ENCODE measurements around the gene TENM4. TPM values are rescaled to one million over a fixed set of nuclear protein-coding genes. Genes with fewer than 3 reads are reported as not detected.

TENM4 gene
- total and polyA plus RNA-seq, 10 of the 15 experiments (the other 5 are each of a cell fraction or from before 2014, with no cell fraction given) = 0.03 to 0.12 (median 0.06) TPM; not detected in 7

DNA sequence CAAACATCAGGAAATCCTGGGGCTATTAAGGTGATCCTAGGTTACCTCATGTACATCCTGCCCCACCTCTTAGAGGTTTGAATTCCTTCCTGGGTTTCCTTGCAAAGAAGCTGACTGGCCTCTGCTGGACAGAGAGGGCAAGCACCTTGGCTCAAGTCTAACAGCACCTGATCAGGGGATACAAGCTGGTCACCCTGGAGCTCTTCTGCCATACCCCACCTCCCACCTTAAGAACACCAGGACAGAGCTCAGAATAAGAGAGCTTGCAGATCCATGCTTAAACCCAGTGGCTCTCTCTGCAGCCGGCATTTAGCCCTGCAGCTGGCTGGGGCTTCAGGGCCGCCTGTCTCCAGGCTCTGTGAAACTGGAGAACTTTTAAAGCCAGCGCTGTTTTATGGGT lies 479.6 kb downstream of the TENM4 start:
- in situ Hi-C loops (cut with MboI) = no loop called here

More for the DNA sequence above, 479.6 kb downstream of the TENM4 start:
- ATAC-seq (peak; percentile 35; the same call in 2 of the 3 replicates), FAIRE-seq (no peak), DNase-seq (ENCODE audit: low read depth, low spot score) (no peak)
- H3K4me2 ChIP-seq (ENCODE audit: control insufficient read depth, insufficient read depth) = no peak overlapping the region
- no peaks in the 10 kb centered on the region for H4K20me1 ChIP-seq (ENCODE audit: control insufficient read depth, insufficient read depth)
- no peak overlapping the region for H3K4me3 ChIP-seq
- BruUV-seq (replicated peaks) = no TSS peak
- H3K27me3 ChIP-seq (replicated peaks in 1 of 2; ENCODE audit: control insufficient read depth in 2 of 2, insufficient read depth in 2 of 2, low read length in 1 of 2) = peaks cover 0 to 3% of the 10 kb centered on the region in 2 experiments; a peak in 3 of 4 replicates
- RAD21 ChIA-PET (ENCODE audit: unreplicated experiment) = no interaction called here
- intact Hi-C loops (cut with micrococcal nuclease; ENCODE audit: unreplicated experiment) = no loop called here
- H3K4me1 ChIP-seq (ENCODE audit: control insufficient read depth, insufficient read depth, low read length) = no peaks in the 10 kb centered on the region
- SMC1A ChIA-PET (ENCODE audit: uncharacterized antibody, unreplicated experiment) = interaction anchor here (1.1 kb wide), 1 partner anchor 37 kb away, joined by 3 read pairs; no protein-coding TSS in a partner anchor
- no peaks in the 10 kb centered on the region for H3K9me3 ChIP-seq (replicated peaks; ENCODE audit: control insufficient read depth, insufficient read depth, low read length)
- no peaks in the 10 kb centered on the region for H3K36me3 ChIP-seq (ENCODE audit: control insufficient read depth in 2 of 2, insufficient read depth in 2 of 2, low read length in 1 of 2)
- POLR2A ChIA-PET = no interaction called here
- TF ChIP-seq, protein P1, sequence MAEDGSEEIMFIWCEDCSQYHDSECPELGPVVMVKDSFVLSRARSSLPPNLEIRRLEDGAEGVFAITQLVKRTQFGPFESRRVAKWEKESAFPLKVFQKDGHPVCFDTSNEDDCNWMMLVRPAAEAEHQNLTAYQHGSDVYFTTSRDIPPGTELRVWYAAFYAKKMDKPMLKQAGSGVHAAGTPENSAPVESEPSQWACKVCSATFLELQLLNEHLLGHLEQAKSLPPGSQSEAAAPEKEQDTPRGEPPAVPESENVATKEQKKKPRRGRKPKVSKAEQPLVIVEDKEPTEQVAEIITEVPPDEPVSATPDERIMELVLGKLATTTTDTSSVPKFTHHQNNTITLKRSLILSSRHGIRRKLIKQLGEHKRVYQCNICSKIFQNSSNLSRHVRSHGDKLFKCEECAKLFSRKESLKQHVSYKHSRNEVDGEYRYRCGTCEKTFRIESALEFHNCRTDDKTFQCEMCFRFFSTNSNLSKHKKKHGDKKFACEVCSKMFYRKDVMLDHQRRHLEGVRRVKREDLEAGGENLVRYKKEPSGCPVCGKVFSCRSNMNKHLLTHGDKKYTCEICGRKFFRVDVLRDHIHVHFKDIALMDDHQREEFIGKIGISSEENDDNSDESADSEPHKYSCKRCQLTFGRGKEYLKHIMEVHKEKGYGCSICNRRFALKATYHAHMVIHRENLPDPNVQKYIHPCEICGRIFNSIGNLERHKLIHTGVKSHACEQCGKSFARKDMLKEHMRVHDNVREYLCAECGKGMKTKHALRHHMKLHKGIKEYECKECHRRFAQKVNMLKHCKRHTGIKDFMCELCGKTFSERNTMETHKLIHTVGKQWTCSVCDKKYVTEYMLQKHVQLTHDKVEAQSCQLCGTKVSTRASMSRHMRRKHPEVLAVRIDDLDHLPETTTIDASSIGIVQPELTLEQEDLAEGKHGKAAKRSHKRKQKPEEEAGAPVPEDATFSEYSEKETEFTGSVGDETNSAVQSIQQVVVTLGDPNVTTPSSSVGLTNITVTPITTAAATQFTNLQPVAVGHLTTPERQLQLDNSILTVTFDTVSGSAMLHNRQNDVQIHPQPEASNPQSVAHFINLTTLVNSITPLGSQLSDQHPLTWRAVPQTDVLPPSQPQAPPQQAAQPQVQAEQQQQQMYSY (CRISPR knock-in tag; IDR thresholded peaks at IDR 0.05) = no peak
- no peak for TF ChIP-seq LARP7 (IDR thresholded peaks at IDR 0.05)
- TF ChIP-seq, protein P2, sequence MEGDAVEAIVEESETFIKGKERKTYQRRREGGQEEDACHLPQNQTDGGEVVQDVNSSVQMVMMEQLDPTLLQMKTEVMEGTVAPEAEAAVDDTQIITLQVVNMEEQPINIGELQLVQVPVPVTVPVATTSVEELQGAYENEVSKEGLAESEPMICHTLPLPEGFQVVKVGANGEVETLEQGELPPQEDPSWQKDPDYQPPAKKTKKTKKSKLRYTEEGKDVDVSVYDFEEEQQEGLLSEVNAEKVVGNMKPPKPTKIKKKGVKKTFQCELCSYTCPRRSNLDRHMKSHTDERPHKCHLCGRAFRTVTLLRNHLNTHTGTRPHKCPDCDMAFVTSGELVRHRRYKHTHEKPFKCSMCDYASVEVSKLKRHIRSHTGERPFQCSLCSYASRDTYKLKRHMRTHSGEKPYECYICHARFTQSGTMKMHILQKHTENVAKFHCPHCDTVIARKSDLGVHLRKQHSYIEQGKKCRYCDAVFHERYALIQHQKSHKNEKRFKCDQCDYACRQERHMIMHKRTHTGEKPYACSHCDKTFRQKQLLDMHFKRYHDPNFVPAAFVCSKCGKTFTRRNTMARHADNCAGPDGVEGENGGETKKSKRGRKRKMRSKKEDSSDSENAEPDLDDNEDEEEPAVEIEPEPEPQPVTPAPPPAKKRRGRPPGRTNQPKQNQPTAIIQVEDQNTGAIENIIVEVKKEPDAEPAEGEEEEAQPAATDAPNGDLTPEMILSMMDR (IDR thresholded peaks at IDR 0.05 in 2 of 3, conservative IDR thresholded peaks at IDR 0.05 in 1 of 3; ENCODE audit: control insufficient read depth in 2 of 3, extremely low read depth in 1 of 3, insufficient read depth in 1 of 3, low read depth in 3 of 3, low read length in 3 of 3) = peak in 2 of 3 experiments; percentile 14 to 27; a peak in 3 of 6 replicates
- TF ChIP-seq, protein P3, sequence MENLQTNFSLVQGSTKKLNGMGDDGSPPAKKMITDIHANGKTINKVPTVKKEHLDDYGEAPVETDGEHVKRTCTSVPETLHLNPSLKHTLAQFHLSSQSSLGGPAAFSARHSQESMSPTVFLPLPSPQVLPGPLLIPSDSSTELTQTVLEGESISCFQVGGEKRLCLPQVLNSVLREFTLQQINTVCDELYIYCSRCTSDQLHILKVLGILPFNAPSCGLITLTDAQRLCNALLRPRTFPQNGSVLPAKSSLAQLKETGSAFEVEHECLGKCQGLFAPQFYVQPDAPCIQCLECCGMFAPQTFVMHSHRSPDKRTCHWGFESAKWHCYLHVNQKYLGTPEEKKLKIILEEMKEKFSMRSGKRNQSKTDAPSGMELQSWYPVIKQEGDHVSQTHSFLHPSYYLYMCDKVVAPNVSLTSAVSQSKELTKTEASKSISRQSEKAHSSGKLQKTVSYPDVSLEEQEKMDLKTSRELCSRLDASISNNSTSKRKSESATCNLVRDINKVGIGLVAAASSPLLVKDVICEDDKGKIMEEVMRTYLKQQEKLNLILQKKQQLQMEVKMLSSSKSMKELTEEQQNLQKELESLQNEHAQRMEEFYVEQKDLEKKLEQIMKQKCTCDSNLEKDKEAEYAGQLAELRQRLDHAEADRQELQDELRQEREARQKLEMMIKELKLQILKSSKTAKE (IDR thresholded peaks at IDR 0.05; ENCODE audit: low read depth, poor library complexity, severe bottlenecking) = no peak
- TF ChIP-seq CREB1 (IDR thresholded peaks at IDR 0.05; ENCODE audit: low read depth) = no peak
- TF ChIP-seq, protein P4, sequence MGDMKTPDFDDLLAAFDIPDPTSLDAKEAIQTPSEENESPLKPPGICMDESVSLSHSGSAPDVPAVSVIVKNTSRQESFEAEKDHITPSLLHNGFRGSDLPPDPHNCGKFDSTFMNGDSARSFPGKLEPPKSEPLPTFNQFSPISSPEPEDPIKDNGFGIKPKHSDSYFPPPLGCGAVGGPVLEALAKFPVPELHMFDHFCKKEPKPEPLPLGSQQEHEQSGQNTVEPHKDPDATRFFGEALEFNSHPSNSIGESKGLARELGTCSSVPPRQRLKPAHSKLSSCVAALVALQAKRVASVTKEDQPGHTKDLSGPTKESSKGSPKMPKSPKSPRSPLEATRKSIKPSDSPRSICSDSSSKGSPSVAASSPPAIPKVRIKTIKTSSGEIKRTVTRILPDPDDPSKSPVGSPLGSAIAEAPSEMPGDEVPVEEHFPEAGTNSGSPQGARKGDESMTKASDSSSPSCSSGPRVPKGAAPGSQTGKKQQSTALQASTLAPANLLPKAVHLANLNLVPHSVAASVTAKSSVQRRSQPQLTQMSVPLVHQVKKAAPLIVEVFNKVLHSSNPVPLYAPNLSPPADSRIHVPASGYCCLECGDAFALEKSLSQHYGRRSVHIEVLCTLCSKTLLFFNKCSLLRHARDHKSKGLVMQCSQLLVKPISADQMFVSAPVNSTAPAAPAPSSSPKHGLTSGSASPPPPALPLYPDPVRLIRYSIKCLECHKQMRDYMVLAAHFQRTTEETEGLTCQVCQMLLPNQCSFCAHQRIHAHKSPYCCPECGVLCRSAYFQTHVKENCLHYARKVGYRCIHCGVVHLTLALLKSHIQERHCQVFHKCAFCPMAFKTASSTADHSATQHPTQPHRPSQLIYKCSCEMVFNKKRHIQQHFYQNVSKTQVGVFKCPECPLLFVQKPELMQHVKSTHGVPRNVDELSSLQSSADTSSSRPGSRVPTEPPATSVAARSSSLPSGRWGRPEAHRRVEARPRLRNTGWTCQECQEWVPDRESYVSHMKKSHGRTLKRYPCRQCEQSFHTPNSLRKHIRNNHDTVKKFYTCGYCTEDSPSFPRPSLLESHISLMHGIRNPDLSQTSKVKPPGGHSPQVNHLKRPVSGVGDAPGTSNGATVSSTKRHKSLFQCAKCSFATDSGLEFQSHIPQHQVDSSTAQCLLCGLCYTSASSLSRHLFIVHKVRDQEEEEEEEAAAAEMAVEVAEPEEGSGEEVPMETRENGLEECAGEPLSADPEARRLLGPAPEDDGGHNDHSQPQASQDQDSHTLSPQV (IDR thresholded peaks at IDR 0.05) = no peak
- peak; percentile 28; the same call in 1 of the 2 replicates for TF ChIP-seq RAD21 (IDR thresholded peaks at IDR 0.05; ENCODE audit: insufficient read depth, low read depth, low read length)
- no peak for TF ChIP-seq ZNF274 (IDR thresholded peaks at IDR 0.05; ENCODE audit: insufficient read depth, insufficient read length)
- no peaks in the 10 kb centered on the region for H3K79me2 ChIP-seq (ENCODE audit: control insufficient read depth, insufficient read depth, low read length)
- H3K9ac ChIP-seq (ENCODE audit: control insufficient read depth, insufficient read depth, low read length) = no peak overlapping the region
- H2AFZ ChIP-seq (ENCODE audit: control insufficient read depth, low read depth, low read length) = no peak overlapping the region
- CTCF ChIA-PET = no interaction called here
- WGBS (ENCODE audit: insufficient coverage, insufficient replicate concordance, low lambda C conversion rate, missing lambda C conversion rate) = 32% methylated on average over 3 of the region's 3 CpGs
- no peak overlapping the region for H3K27ac ChIP-seq (ENCODE audit: control insufficient read depth, insufficient read depth)
